GM13977 (cell line): ENCODE measurements around the gene PARP3.

Source experiments
- DNase-seq: peaks from one replicate; pipeline ENCODE4 v3.0.0; 2012; ENCODE audit warnings: low spot score
- CTCF ChIP-seq: IDR thresholded peaks from 2 replicates; pipeline ENCODE4 v1.5.1; 2012; ENCODE audit warnings: mild to moderate bottlenecking, control low read depth; ENCODE audit not compliant: insufficient read depth; ENCODE audit errors: extremely low read depth, missing control alignments
- in situ Hi-C: fragments of 300-500 bp; cut with MboI; formaldehyde crosslinking; loops from one replicate; pipeline ENCODE4 v1.12.0; 2022; ENCODE audit warnings: low sequenced_read_pairs, low pct_unique_long_range_greater_than_20kb, mixed read lengths, inconsistent platforms; ENCODE audit not compliant: unreplicated experiment

PARP3 gene

GRCh38 chr3:51934991-51935885 is 6.9 kb upstream of the PARP3 start:
- in situ Hi-C loops = no loop called here
- no peak for DNase-seq

GRCh38 chr3:51935886-51936755 is 6.0 kb upstream of the PARP3 start:
- no peak for DNase-seq
- in situ Hi-C loops = no loop called here

More at GRCh38 chr3:51934991-51935885, 6.9 kb upstream of the PARP3 start:
- TF ChIP-seq CTCF = no peak

GRCh38 chr3:51937014-51937413 is 5.1 kb upstream of the PARP3 start:
- in situ Hi-C loops = no loop called here
- TF ChIP-seq CTCF = no peak
- no peak for DNase-seq

More at GRCh38 chr3:51935886-51936755, 6.0 kb upstream of the PARP3 start:
- no peak for TF ChIP-seq CTCF

- no peak for TF ChIP-seq CTCF
- in situ Hi-C loops = no loop called here
- no peak for DNase-seq
Measured at GRCh38 chr3:51937611-51938450, 4.3 kb upstream of the PARP3 start.

- in situ Hi-C loops = no loop called here
- no peak for DNase-seq
- no peak for TF ChIP-seq CTCF
Measured at GRCh38 chr3:51938780-51939425, 3.3 kb upstream of the PARP3 start.
